A549 (cell line): Measurements from ENCODE around the gene SLC2A4RG.

Experiments
- CTCF ChIP-seq: fragments of >200 bp; sonication (Bioruptor Twin); formaldehyde crosslinking; IDR thresholded peaks from 3 replicates; pipeline ENCODE4 v1.5.1; 2016
- POLR2A ChIP-seq: IDR thresholded peaks from 2 replicates; pipeline ENCODE4 v1.6.1; 2012; ENCODE audit warnings: mild to moderate bottlenecking, low read length

GRCh38 chr20:63756648-63756991 is 17.0 kb downstream of the SLC2A4RG start:
- no peak for TF ChIP-seq CTCF
- no peak for TF ChIP-seq POLR2A
